Raji (cell line): Measurements from ENCODE around the gene TCEAL4.

ENCODE experiments used
- POLR2A ChIP-seq: IDR thresholded peaks from 2 replicates; pipeline ENCODE4 v1.6.1; 2011; ENCODE audit warnings: low read depth, low read length, control low read depth; ENCODE audit not compliant: insufficient read depth

The TCEAL4 gene

DNA sequence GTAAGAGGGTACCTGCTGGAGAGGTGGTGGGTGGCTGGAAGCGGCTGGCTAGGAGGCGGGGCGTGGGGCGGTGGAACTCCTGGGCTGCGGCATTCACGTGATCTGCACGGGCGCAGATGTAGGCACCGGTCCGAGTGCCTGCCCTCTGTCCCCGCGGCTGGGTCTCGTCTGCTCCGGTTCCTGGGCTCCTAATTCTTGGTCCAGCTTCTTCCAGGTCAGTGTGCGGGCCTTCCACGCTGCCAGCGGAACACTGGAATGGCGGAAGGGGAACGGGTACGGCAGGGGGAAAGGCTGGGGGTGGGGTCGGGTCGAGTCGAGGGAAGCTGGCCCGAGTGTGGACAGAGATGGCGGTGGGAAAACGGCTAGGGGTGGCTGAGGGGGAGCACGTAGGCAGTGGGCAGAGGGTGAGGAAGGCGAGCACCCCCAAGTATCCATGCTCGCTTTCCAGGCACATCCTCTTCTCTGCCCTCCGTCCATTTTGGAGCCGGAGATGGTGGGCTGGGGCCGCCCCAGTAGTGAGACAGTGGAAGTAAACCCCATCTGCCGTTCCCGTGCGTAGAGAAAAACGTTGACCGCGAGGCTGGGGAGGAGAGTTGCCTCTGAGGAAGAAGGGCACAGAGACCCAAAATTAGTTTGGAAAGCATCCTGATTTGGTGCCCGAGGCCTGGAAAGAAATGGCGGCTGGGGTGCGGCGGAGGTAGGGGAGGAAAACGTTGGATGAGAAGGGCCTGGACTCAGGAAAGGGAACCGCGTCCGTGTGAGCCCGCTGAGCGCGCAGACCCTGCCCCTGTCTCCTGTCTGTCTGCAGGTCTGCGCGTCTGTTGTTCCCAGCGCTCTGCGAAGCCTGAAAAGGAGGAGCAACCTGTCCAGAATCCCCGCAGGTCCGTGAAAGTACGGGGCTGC, at the start of gene TCEAL4:
Gene TCEAL4 (plus strand): TSS at position 105 of the 903 bp plus-strand sequence. CDS start 1,161 bp downstream, outside the sequence.
- no peak for TF ChIP-seq POLR2A

GRCh38 chrX:103536071-103536470, 49.2 kb upstream of the TCEAL4 start:
- no peak for TF ChIP-seq POLR2A

DNA sequence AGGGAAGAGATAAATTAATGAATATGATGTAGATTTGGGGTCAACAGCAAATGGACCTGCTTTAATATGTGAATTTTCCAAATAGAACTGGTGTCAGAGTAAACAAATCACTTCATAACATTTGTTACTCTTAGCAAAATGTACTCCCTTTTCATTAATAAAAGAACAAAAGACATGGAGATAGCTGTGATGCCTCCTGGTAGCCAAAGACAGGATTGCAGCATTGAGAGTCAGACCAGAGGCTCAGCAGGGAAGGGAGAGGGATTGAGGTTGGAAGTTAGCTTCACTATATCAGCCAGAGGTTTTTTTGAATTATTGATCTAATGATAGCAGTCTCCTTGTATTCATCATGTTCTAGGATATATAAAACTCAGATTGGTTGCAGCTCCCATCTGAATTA, 48.6 kb upstream of the TCEAL4 start:
- no peak for TF ChIP-seq POLR2A

- TF ChIP-seq POLR2A: no peak
Observed at GRCh38 chrX:103537871-103538387, 47.4 kb upstream of the TCEAL4 start.

- TF ChIP-seq POLR2A: no peak
Observed at GRCh38 chrX:103538728-103539127, 46.6 kb upstream of the TCEAL4 start.

DNA sequence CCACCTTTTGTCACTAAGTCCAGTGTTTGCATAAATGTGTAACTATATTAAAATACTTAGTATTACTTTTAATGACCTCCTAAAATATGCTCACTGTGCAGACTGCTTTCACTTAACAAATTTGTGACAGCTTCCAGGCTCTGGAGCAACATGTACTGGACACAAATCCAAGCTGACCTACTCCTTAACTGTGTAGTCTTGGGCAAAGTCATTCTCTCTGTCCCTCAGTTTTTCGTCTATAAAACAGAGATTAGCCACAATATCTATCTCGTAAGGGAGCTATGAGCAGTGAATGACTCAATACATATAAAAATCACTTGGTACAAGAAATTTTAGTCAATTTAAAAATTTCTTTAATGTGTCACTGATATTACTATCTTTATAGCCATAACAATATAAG, 45.6 kb upstream of the TCEAL4 start:
- no peak for TF ChIP-seq POLR2A

DNA sequence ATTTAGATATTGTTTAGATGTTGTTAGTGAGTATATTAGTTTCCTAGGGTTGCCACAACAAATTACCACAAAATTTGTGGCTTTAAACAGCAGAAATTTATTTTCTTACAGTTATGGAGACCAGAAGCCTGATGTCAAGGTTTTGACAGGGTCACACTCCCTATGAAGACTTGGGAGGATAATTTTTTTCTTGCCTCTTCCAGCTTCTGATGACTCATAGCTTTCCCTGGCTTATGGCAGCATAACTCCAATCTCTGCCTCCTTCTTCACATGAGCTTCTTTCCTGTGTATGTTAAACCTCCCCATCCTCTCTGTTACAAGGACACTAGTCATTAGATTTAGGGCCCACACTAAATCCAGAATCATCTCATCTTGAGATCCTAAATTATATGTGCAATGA, 45.2 kb upstream of the TCEAL4 start:
- no peak for TF ChIP-seq POLR2A

GRCh38 chrX:103549916-103550315, 35.4 kb upstream of the TCEAL4 start:
- no peak for TF ChIP-seq POLR2A

DNA sequence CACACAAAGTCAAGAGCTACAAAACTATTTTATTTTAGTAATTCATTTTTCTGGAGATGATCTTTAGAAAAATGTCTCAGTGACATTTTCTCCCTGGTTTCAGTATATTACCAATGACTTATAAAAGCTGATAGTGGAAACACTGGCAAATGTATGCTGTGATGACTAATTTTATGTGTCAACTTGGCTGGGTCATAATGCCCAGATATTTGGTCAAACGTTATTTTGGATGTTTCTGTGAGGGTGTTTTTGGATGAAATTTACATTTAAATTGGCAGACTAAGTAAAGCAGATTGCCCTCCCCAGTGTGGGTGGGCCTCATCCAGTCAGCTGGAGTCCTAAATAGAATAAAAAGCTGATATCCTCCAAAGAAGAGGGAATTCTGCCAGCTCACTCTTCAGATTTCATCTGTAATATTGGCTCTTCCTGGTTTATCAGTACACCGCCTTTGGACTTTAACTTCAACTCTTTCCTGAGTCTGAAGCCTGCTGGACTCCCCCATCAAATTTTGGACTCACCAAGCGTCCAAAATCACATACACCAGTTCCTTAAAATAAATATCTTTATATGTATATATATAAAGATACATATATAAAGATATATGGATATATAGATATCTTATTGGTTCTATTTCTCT, 34.8 kb upstream of the TCEAL4 start:
- no peak for TF ChIP-seq POLR2A

- TF ChIP-seq POLR2A: no peak
Observed at GRCh38 chrX:103552236-103552635, 33.1 kb upstream of the TCEAL4 start.

DNA sequence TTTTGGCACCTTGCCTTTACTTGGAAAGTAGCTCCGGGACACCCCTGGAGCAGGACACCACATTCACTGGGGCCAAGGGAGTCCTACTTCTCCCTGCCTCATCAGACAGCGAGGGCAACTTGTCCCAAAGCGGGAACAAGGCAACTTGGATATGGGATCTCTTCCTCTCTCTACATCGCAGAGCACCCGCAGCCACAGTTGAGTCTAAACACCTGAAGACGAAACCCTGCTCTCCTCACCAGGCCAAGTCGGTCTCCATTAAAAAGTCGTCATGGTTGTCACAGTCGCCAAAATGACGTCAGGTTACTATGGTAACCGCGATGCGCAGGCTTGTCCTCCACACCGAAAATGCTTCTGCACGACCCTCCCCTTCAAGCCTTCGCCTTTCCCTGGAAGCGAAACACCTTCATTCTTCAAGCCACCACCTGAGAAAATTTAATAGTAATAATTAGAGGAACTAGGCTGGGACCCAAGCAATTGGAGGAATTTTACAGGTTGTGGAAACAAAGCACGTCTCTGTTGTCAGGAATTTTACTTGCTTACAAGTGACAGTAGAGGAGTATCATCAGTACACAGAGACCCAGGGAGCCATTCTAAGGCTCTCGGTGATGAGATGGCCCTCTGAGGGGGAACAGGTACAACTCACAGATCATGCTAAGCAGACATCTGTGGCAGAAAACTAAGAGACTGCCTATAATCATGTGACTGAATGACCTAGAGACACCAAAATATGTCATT, 30.5 kb upstream of the TCEAL4 start:
- TF ChIP-seq POLR2A: peak; percentile 60

DNA sequence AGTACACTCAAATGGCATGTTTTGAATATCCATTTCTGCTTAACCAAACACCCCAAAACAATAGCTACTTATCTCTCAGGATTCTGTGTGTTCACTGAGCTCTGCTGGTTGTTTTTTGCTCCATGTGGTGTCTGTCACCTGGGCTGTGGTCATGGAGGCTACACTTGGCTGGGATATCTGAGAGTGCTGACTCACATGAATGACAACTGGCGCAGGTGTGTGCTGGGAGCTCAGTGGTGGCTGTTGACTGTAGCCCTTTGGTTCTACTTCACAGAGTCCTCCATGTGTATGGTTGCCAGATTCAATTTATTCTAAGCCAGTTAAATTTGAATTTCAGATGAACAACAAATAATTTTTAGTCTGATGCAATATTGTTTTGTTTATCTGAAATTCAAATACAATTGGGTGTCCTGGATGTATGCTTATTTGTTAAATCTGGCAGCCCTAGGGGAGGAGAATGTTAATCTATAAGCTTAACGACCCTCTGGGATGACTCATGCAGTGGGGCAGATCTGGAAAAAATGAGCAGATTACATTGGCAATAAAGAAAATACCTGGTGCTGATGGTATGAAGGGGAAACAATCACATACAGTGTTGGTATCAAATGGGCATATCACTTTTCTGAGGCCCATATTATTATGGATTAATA, 28.2 kb upstream of the TCEAL4 start:
- TF ChIP-seq POLR2A: no peak

- TF ChIP-seq POLR2A: no peak
Observed at GRCh38 chrX:103560256-103560655, 25.1 kb upstream of the TCEAL4 start.

DNA sequence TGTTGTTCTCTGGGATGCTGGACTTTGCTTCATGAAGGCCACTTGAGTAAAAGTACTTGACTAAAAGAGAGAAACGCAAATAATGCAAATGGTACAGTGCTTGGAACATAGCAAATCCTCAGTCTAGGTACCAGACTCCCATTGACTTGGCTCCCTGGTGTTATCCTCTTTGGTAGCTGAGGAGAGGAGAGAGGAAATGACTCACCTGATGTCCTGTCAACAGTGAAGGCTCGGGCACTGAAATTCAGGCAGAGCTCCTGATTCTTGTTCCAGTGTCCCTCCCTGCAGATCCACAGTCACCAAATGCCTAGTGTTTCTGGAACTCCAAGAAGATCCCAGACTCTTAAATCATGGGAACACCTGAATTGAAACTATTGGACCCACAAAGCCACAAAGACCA, 22.5 kb upstream of the TCEAL4 start:
- no peak for TF ChIP-seq POLR2A

DNA sequence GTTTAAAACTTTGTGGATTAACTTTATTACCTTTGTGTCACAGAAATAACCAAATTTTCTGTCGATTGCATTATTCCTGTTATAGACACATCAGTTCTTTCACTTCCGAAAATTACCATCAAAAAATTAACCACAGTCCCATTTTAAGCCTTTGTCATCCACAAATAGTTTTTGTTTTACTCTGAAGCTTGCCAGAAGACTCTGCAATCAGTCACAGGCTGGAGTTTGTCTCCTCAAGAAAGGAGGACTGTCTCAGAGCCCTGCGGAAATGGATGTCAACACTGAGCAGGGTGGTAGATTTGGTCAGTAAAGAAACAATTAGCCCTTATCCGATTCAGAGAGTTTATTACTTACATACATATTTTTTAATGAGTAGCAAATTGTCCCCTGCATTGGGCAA, 20.1 kb upstream of the TCEAL4 start:
- TF ChIP-seq POLR2A: no peak
